Liver (tissue), 3 donors: ENCODE data around the gene SH3D21.

Experiments used
- CTCF ChIP-seq: fragments of 150-350 bp; IDR thresholded peaks from 2 replicates; pipeline ENCODE4 v1.5.1; 2017; ENCODE audit warnings: improper control_type of control experiment, low read depth, low read length; ENCODE audit not compliant: missing input control
- EGR1 ChIP-seq, 2 donors: IDR thresholded peaks; 2 replicates each; pipeline ENCODE4 v1.6.1; 2016 to 2018; ENCODE audit warnings: antibody characterized with exemption in 2 of 2, low read depth in 2 of 2
- FOXA1 ChIP-seq: IDR thresholded peaks from 2 replicates; pipeline ENCODE4 v1.6.1; 2016; ENCODE audit warnings: antibody characterized with exemption
- GABPA ChIP-seq, 2 donors: IDR thresholded peaks in 1 of 2; conservative IDR thresholded peaks in 1 of 2; 2 replicates each; pipeline ENCODE4 v1.6.1; 2016; ENCODE audit warnings: antibody characterized with exemption in 2 of 2, mild to moderate bottlenecking in 1 of 2, moderate library complexity in 1 of 2
- JUND ChIP-seq, 2 donors: IDR thresholded peaks; 2 replicates each; pipeline ENCODE4 v1.6.1; 2016; ENCODE audit warnings: antibody characterized with exemption in 2 of 2
- RAD21 ChIP-seq, 2 donors: IDR thresholded peaks; 2 replicates each; pipeline ENCODE4 v1.6.1; 2016; ENCODE audit warnings: antibody characterized with exemption in 2 of 2, mild to moderate bottlenecking in 2 of 2
- REST ChIP-seq: IDR thresholded peaks from 2 replicates; pipeline ENCODE4 v1.6.1; 2016; ENCODE audit warnings: antibody characterized with exemption, mild to moderate bottlenecking
- RXRA ChIP-seq, 2 donors: IDR thresholded peaks; 2 replicates each; pipeline ENCODE4 v1.6.1; 2017 to 2018; ENCODE audit warnings: antibody characterized with exemption in 2 of 2, mild to moderate bottlenecking in 1 of 2
- SP1 ChIP-seq: IDR thresholded peaks from 2 replicates; pipeline ENCODE4 v1.6.1; 2018; ENCODE audit warnings: antibody characterized with exemption, mild to moderate bottlenecking
- TAF1 ChIP-seq: conservative IDR thresholded peaks from 2 replicates; pipeline ENCODE4 v1.6.1; 2016; ENCODE audit warnings: antibody characterized with exemption, mild to moderate bottlenecking
- YY1 ChIP-seq: IDR thresholded peaks from 2 replicates; pipeline ENCODE4 v1.6.1; 2016; ENCODE audit warnings: antibody characterized with exemption, mild to moderate bottlenecking
- TF ChIP-seq, protein P1 (sequence below): IDR thresholded peaks from 2 replicates; pipeline ENCODE4 v1.6.1; 2016; ENCODE audit warnings: antibody characterized with exemption
- donor health status: healthy.
- donor health status: healthy.

DNA sequence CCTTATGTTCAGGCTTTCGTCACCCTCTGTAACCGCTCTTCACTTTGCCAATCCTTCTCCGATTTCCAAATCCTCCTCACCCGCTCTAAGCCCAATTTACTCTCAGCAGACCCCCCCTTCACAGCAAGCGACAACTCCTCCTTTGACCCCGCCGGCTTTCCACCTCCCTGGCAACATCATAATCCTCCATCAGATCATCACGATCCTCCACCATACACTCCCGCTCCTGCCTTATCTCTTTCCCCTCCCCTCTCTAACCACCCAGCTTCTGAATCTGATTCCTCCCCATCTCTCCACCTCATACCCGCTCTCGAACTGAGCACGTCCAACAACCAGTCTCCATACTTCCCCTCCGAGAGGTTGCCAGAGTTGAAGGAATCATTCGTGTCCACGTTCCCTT is 24.8 kb downstream of the SH3D21 start:
- TF ChIP-seq FOXA1 (no peak), CTCF (no peak), RAD21 (IDR thresholded peaks at IDR 0.05) (no peak), REST (no peak), SP1 (no peak), GABPA (IDR thresholded peaks at IDR 0.05 in 1 of 2, conservative IDR thresholded peaks at IDR 0.05 in 1 of 2) (no peak), TAF1 (no peak), RXRA (IDR thresholded peaks at IDR 0.05) (no peak), YY1 (no peak), EGR1 (IDR thresholded peaks at IDR 0.05; ENCODE audit: low read depth in 2 of 2) (no peak), JUND (IDR thresholded peaks at IDR 0.05) (no peak)
- TF ChIP-seq, protein P1, sequence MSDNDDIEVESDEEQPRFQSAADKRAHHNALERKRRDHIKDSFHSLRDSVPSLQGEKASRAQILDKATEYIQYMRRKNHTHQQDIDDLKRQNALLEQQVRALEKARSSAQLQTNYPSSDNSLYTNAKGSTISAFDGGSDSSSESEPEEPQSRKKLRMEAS: no peak
